GM23248 (cell line): ENCODE measurements around the gene PLCXD1.

Experiments used
- EZH2 ChIP-seq: fragments of 200-600 bp; sonication (generic); IDR thresholded peaks from 2 replicates; pipeline ENCODE4 v1.6.1; 2018; ENCODE audit warnings: antibody characterized with exemption, mild to moderate bottlenecking; ENCODE audit not compliant: insufficient read depth, poor library complexity, severe bottlenecking
- EZH2phosphoT487 ChIP-seq: fragments of 200-600 bp; sonication (generic); IDR thresholded peaks from 2 replicates; pipeline ENCODE4 v1.6.1; 2018; ENCODE audit warnings: antibody characterized with exemption, moderate library complexity, mild to moderate bottlenecking, low read depth; ENCODE audit not compliant: insufficient read depth

DNA sequence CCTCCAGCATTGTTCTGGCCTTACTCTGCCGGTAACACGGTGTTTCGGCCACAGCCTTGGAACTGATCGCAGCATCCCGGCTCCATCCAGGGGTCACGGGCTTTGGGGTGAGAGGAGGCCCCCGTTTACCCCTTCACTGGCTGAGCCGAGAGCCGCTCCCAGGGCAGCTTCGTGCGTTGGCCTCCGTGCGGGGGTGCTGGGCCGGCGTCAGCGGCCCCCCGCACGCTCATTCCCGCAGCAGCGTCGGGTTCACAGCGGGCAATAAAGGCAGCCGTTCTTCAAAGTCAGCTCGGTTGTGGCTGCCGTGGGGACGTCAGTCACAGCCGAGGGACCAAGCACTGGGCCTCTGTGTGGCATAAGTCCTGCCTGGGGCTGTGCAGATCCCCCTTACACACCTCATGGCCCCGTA lies 25.3 kb upstream of the PLCXD1 start:
- TF ChIP-seq EZH2 = no peak
- TF ChIP-seq EZH2phosphoT487 = no peak
